ENCODE data around the gene COL6A3.

COL6A3 gene

DNA sequence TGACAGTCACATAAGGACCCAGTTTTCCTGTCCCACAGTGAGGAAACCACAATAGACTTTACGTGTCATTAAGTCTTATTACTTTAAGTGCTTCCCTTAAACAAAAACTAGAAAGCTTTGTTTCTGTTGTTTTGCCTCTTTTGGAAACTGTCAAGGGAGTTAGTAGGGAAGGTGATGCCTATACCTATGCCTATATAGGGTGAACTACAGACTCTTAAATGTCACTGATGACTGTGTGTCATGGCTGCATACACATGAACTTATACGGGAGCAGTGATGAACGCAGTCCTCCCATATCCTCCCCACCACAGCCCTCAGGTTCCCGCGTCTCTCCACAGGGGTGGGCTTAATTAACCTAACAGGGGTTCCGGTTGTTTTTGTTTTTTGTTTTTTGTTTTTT lies 97.6 kb downstream of the COL6A3 start:
- TF ChIP-seq, protein P1, sequence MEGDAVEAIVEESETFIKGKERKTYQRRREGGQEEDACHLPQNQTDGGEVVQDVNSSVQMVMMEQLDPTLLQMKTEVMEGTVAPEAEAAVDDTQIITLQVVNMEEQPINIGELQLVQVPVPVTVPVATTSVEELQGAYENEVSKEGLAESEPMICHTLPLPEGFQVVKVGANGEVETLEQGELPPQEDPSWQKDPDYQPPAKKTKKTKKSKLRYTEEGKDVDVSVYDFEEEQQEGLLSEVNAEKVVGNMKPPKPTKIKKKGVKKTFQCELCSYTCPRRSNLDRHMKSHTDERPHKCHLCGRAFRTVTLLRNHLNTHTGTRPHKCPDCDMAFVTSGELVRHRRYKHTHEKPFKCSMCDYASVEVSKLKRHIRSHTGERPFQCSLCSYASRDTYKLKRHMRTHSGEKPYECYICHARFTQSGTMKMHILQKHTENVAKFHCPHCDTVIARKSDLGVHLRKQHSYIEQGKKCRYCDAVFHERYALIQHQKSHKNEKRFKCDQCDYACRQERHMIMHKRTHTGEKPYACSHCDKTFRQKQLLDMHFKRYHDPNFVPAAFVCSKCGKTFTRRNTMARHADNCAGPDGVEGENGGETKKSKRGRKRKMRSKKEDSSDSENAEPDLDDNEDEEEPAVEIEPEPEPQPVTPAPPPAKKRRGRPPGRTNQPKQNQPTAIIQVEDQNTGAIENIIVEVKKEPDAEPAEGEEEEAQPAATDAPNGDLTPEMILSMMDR (IDR thresholded peaks at IDR 0.05): no peak
- no peaks in the 10 kb centered on the region for H3K9me3 Mint-ChIP-seq
- H3K36me3 Mint-ChIP-seq (ENCODE audit: low read depth): peaks cover 3% of the 10 kb centered on the region
- H3K27ac Mint-ChIP-seq: peak overlapping the region; percentile 71
- H3K4me1 Mint-ChIP-seq: peaks cover 83% of the 10 kb centered on the region
- H3K27me3 Mint-ChIP-seq (ENCODE audit: low read depth, poor library complexity): peaks cover 8% of the 10 kb centered on the region
- DNase-seq: no peak
- H3K4me3 Mint-ChIP-seq: no peak overlapping the region

DNA sequence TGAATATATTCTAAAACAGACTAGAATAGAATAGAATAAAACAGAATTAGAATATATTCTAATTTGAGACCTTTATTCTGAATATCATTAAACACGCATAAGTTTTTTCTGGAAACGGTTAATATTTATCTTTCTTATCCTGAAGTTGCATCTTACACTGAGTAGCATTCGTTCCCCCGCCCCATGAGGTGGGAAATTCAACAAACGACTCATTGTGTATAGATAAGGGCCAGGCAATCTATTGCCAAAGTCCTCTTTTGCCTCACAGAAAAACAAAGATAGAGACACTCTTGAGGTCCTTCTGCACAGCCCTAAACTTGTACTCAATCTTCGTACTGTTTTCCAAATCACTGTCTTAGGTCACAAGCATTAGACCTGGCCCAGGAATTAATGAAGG lies 98.1 kb downstream of the COL6A3 start:
- no peak for DNase-seq
- Mint-ChIP-seq H3K27ac (peak overlapping the region; percentile 71), H3K27me3 (ENCODE audit: low read depth, poor library complexity) (peaks cover 9% of the 10 kb centered on the region), H3K4me3 (no peak overlapping the region), H3K9me3 (no peaks in the 10 kb centered on the region), H3K36me3 (ENCODE audit: low read depth) (no peaks in the 10 kb centered on the region), H3K4me1 (peaks cover 82% of the 10 kb centered on the region)
- TF ChIP-seq, protein P1 (IDR thresholded peaks at IDR 0.05): no peak

DNA sequence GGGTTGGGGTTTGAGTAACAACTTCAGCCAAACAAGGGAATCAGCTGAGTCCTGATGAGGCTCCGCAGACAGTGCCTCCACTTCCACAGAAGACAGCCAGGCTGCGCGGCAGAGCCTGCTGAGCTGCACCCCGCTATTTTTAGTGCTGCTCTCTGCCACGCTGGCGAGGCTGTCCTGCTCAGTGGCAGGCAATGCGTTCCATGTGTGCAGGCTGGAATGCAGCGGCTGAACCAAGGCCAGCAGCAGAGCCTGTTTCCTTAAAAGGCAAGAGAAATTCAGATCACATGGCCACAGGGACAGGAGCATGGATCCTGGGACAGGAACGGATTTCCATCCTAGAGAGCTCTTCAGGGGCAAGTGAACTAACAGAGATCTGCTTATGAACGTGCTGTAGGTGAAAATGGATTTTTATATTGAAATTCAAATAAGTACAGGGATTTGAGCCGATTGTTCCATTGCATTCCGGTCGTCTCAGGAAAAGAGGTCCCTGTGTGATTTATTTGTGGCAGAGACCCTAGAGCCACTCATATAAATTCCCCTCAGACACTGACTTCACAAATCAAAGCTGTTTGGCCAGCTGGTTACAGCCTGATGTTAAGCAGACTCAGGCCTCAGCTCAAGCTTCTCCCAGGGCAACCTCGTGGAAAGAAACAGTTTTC lies 98.7 kb downstream of the COL6A3 start:
- H3K4me1 Mint-ChIP-seq: peaks cover 83% of the 10 kb centered on the region
- peak; percentile 63 for DNase-seq
- H3K4me3 Mint-ChIP-seq: peak overlapping the region; percentile 29
- H3K9me3 Mint-ChIP-seq: no peaks in the 10 kb centered on the region
- H3K27me3 Mint-ChIP-seq (ENCODE audit: low read depth, poor library complexity): peaks cover 9% of the 10 kb centered on the region
- no peaks in the 10 kb centered on the region for H3K36me3 Mint-ChIP-seq (ENCODE audit: low read depth)
- peak overlapping the region; percentile 98 for H3K27ac Mint-ChIP-seq
- TF ChIP-seq, protein P1 (IDR thresholded peaks at IDR 0.05): no peak

DNA sequence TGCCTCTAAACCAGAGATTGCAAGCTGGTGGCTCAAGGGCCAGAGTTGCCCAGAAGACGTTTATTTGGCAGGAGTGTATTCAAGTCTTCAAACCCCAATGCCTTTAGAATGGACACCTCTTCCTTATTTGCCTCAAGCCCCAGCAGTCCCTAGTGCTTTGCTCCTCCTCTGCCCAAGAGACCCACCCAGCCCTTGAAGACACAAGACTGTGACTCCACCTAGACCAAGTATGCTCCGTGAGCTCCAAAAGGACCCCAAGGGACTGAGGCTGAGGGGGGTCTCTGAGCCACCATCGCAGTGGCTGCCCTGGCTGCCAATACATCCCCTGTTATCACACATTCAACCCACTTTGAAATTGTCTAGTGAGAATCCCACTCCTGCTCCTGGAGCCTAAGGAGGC lies 99.3 kb downstream of the COL6A3 start:
- peak overlapping the region; percentile 98 for H3K27ac Mint-ChIP-seq
- no peak for DNase-seq

DNA sequence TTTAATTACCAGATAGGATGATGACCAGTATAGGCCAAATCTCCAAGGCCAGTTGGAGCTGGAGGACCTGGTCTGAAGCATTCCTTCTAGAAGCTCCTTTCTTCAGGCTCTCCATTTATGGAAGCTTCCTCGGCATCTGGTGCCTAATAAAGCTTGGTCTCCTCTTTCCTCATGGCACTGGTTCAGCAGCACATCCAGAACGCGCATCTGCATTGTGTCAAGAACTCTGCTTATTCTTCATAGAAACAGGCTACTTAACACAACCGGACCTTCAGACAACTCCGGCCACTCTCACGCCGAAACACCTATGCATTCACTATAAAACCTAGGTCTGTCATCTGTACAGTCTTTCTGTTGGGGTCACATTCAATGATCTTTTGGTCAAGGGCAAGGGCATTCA lies 99.8 kb downstream of the COL6A3 start:
- no peak overlapping the region for H3K4me3 Mint-ChIP-seq
- TF ChIP-seq, protein P1 (IDR thresholded peaks at IDR 0.05): no peak
- DNase-seq: no peak
- H3K4me1 Mint-ChIP-seq: peaks cover 75% of the 10 kb centered on the region
- H3K27ac Mint-ChIP-seq: peak overlapping the region; percentile 98
- no peaks in the 10 kb centered on the region for H3K36me3 Mint-ChIP-seq (ENCODE audit: low read depth)
- H3K27me3 Mint-ChIP-seq (ENCODE audit: low read depth, poor library complexity): peaks cover 7% of the 10 kb centered on the region
- H3K9me3 Mint-ChIP-seq: no peaks in the 10 kb centered on the region

More for the DNA sequence above, 99.3 kb downstream of the COL6A3 start:
- Mint-ChIP-seq H3K9me3 (no peaks in the 10 kb centered on the region), H3K36me3 (ENCODE audit: low read depth) (no peaks in the 10 kb centered on the region), H3K4me3 (no peak overlapping the region), H3K4me1 (peaks cover 77% of the 10 kb centered on the region), H3K27me3 (ENCODE audit: low read depth, poor library complexity) (peaks cover 9% of the 10 kb centered on the region)
- TF ChIP-seq, protein P1 (IDR thresholded peaks at IDR 0.05): no peak
